Cardiac muscle cell (in vitro differentiated cells and primary cell): ENCODE data around the gene BTRC. TPM values are rescaled to one million over a fixed set of nuclear protein-coding genes. Genes with fewer than 3 reads are reported as not detected.
"Not testable (repeated sequence)": the region's sequence is repeated elsewhere in the genome, so short reads cannot be mapped to it uniquely, and the experiment has no call there.

Experiments
- DNase-seq, 2 donors: peaks; one replicate each; pipeline versions ENCODE4 v3.0.0 to v3.0.0-alpha.2; 2010 to 2017; ENCODE audit warnings: low read depth in 1 of 2, low spot score in 1 of 2
- H3K27ac ChIP-seq: fragments of 200-600 bp; sonication (generic); 2 replicates; pipeline ENCODE4 v1.5.1; 2016
- H3K27me3 ChIP-seq: fragments of 200-600 bp; sonication (generic); 2 replicates; pipeline ENCODE4 v1.6.0; 2016; ENCODE audit warnings: control low read depth
- H3K36me3 ChIP-seq: fragments of 200-600 bp; sonication (generic); 2 replicates; pipeline ENCODE4 v1.5.1; 2016; ENCODE audit warnings: control low read depth
- H3K4me1 ChIP-seq: fragments of 200-600 bp; sonication (generic); 2 replicates; pipeline ENCODE4 v1.8.1; 2017; ENCODE audit warnings: low read depth, mild to moderate bottlenecking, mixed run types
- H3K4me3 ChIP-seq: fragments of 200-600 bp; sonication (generic); 2 replicates; pipeline ENCODE4 v1.5.1; 2016; ENCODE audit warnings: mild to moderate bottlenecking
- H3K9me3 ChIP-seq: fragments of 200-600 bp; sonication (generic); 2 replicates; pipeline ENCODE4 v1.5.1; 2017; ENCODE audit warnings: low read depth, mild to moderate bottlenecking, control low read depth
- polyA plus RNA-seq: library from polyadenylated mRNA; unstranded; fragments of >200 nt; fragmentation: Nextera tagmentation; extraction: Ambion mirVana; gene quantifications from 2 replicates; pipeline ENCODE4 v1.2.1, GENCODE V29; 2016
- total RNA-seq: library from RNA; depleted of rRNA; stranded (reverse); fragments of >200 nt; gene quantifications from 2 replicates; pipeline ENCODE4 v1.2.3, GENCODE V29; 2016
- TF ChIP-seq, protein P1 (sequence below): IDR thresholded peaks from 2 replicates; pipeline ENCODE4 v1.5.1; 2012; ENCODE audit warnings: low read depth, mild to moderate bottlenecking, low read length

Gene BTRC
- total and polyA plus RNA-seq, 2 experiments from 2014 or later: 14.0 to 22.3 TPM

DNA sequence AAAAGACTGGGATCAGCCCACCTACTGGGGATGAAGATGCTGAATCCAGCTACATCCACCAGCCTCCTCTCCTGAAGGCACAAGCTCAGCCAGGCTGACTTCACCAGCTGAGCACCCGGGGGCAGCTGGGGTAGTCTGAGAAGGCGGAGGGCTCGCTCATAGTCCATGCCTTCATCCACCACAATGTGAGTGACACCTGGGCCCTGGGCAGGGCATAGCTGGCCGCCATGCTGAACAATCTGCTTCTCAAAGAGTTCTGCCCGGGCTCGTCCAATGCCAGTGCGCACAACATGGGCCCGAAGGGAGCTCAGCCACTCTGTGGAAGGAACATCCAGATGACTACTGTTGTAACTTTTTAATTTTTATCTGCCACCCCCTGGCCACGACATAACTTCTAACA is 231.9 kb downstream of the BTRC start:
- H3K9me3 ChIP-seq: no peaks in the 10 kb centered on the region
- H3K4me1 ChIP-seq: peaks cover 8% of the 10 kb centered on the region

DNA sequence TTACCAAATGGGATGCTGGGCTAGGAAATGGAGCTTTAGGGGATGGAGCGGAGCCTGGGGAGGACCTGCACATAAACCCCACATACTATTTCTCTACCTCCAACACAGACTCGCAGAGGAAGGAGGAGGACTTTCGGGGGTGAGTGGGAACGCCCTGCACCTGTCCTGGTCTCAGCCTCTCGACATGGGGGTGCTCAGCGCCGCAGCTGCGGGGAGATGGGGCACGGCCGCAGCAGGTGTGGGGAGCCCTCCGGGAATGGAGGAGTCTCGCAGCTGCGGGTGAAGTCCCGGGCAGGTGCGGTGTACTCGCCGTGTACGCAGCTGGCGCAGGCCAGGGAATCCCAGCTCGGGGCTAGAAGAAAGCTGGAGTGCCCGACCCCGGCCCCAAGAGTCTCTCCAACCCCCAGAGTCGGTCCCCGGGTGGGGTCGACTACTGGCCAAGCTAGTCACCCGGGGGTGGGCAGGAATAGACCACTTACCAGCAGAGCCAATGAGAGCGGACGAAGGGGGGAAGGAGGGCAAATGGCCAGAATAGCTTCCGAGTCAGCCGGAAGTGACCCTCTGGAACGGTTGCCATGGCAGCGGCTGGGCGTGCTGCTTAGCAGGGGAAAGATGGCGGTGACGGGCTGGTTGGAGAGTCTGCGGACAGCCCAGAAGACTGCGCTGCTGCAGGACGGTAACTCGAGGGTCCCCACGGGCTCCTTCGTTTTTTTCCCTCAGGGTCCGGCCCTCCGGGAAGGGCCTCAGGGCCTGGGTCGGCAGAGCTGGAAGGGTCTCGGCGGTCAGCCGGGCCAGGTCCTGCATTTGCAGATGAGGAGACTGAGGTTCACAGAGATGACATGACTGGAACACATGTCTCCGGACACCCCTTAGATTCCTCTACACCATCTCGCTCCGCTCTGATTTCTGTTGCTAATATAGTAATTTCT is 234.0 kb downstream of the BTRC start, which contains the start of the genes DPCD and POLL:
DPCD (plus strand) TSS at position 597 of the 929 bp plus-strand sequence; CDS start at position 613, 16 bp downstream.
POLL (minus strand) TSS at position 533 of the 929 bp plus-strand sequence. CDS start 897 bp downstream, outside the sequence.
- TF ChIP-seq, protein P1, sequence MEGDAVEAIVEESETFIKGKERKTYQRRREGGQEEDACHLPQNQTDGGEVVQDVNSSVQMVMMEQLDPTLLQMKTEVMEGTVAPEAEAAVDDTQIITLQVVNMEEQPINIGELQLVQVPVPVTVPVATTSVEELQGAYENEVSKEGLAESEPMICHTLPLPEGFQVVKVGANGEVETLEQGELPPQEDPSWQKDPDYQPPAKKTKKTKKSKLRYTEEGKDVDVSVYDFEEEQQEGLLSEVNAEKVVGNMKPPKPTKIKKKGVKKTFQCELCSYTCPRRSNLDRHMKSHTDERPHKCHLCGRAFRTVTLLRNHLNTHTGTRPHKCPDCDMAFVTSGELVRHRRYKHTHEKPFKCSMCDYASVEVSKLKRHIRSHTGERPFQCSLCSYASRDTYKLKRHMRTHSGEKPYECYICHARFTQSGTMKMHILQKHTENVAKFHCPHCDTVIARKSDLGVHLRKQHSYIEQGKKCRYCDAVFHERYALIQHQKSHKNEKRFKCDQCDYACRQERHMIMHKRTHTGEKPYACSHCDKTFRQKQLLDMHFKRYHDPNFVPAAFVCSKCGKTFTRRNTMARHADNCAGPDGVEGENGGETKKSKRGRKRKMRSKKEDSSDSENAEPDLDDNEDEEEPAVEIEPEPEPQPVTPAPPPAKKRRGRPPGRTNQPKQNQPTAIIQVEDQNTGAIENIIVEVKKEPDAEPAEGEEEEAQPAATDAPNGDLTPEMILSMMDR: no peak
- DNase-seq: peak; percentile 96 to 99
- peak within 1 kb of the TSS; percentile 80 for H3K4me3 ChIP-seq
- H3K36me3 ChIP-seq: peaks cover 8% of the 10 kb centered on the region
- no peaks in the 10 kb centered on the region for H3K27me3 ChIP-seq
- peak within 1 kb of the TSS; percentile 27 for H3K27ac ChIP-seq
- H3K4me1 ChIP-seq: peaks cover 8% of the 10 kb centered on the region
- no peaks in the 10 kb centered on the region for H3K9me3 ChIP-seq

More for the DNA sequence above, 231.9 kb downstream of the BTRC start:
- TF ChIP-seq, protein P1: no peak
- no peaks in the 10 kb centered on the region for H3K27me3 ChIP-seq
- no peak for DNase-seq
- no peak overlapping the region for H3K27ac ChIP-seq
- peaks cover 12% of the 10 kb centered on the region for H3K36me3 ChIP-seq
- no peak overlapping the region for H3K4me3 ChIP-seq

DNA sequence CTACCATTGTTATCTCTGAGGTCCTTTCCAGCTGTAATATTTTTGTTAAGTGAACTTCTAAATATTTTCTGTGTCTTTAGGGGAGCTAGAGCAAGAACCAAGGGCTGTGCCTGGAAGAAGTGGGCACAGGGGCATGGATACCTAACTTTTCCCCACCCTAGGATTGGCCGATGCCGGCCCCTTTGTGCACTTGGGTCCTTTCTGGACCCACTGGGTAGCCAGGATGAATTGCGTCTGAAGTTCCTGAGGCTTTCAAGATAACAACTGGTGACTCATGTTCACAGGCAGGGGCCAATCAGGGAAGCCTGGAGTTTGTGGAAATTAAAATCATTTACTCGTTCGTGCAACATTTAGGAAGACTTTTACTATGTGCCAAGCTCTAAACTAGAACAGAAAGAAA is 234.9 kb downstream of the BTRC start:
- Histone ChIP-seq H3K27ac (no peak overlapping the region), H3K4me1 (peaks cover 8% of the 10 kb centered on the region), H3K36me3 (peaks cover 1% of the 10 kb centered on the region), H3K4me3 (peak overlapping the region; percentile 80), H3K27me3 (no peaks in the 10 kb centered on the region), H3K9me3 (no peaks in the 10 kb centered on the region)
- peak; percentile 23 to 72 for DNase-seq
- TF ChIP-seq, protein P1: no peak

GRCh38 chr10:101593331-101593730 is 239.4 kb downstream of the BTRC start:
- H3K36me3 ChIP-seq, H3K9me3 ChIP-seq, H3K27ac ChIP-seq, DNase-seq, H3K4me1 ChIP-seq, H3K4me3 ChIP-seq, H3K27me3 ChIP-seq: not testable (repeated sequence)

DNA sequence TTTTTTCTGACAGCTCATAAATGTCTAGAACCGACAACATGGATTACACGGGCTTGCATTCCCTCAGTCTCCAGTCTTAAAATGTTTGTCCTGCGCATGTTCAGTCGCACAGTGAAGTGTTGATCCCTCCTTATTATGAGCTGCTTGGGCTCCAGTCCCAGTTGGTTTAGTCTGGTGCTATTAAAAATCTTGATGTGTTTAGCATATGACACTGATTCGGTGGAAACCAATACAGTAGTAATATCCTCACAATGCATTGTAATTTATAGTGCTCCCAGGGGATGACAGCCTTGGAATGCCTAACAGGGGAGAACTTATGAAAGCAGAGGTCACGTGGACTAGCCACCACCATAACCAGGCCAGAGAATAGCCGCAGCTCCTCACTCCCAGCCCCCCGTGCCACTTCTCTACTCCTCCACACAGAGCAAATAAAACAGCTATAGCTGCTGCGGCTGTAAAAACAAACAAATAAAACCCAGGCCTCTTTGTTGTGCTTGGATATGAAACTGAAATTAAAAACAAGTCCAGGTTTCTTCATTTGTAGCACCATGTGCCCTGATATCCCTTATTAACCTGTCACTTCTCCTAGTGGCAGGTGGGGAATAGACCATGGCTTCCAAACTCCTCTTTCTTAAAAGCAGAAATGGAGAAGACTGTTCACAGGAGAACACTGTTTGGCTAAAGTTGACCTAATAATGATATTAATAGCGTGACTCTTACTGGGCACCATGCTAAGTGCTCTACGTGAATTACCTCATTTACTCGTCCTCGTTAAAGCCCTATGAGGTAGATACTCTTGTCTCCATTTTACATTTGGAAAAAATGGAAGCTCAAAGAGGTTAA is 241.8 kb downstream of the BTRC start:
- TF ChIP-seq, protein P1: no peak
- no peak for DNase-seq
- Histone ChIP-seq H3K4me3 (no peak overlapping the region), H3K27ac (no peak overlapping the region), H3K36me3 (peaks cover 3% of the 10 kb centered on the region), H3K4me1 (no peaks in the 10 kb centered on the region), H3K27me3 (no peaks in the 10 kb centered on the region), H3K9me3 (no peaks in the 10 kb centered on the region)
